IMR-90 (cell line): ENCODE measurements around the gene FRAS1. TPM values are rescaled to one million over a fixed set of nuclear protein-coding genes. Genes with fewer than 3 reads are reported as not detected.

Source experiments
- ATAC-seq: fragments of 200-7000 bp; cut with Tn5 transposase; 2 replicates; pipeline ENCODE4 v1.9.1; 2020; ENCODE audit warnings: low read depth, mild to moderate bottlenecking, moderate library complexity
- BruUV-seq: library from RNA; stranded (reverse); fragments of 400-500 nt; replicated peaks from 2 replicates; lab custom pipeline; 2021; lab: Mats Ljungman, UMichigan
- CTCF ChIA-PET: fragments of 300-600 bp; formaldehyde crosslinking; extraction: SDS; loops from one replicate; lab custom pipeline; 2021; ENCODE audit warnings: antibody characterized with exemption; lab: Yijun Ruan, JAX
- POLR2A ChIA-PET: fragments of 300-600 bp; sonication (Branson Sonifier 250); formaldehyde crosslinking; loops from one replicate; lab custom pipeline; 2022; ENCODE audit warnings: antibody characterized with exemption; ENCODE audit not compliant: unreplicated experiment; lab: Charles Lee
- DNase-seq: peaks from one replicate; pipeline ENCODE4 v3.0.0; 2013
- H2AFZ ChIP-seq: replicated peaks from 2 replicates; pipeline ENCODE3; 2013; ENCODE audit warnings: low read length, mild to moderate bottlenecking; ENCODE audit not compliant: poor library complexity
- H2AK5ac ChIP-seq: 2 replicates; pipeline ENCODE4 v1.6.1; 2013; ENCODE audit warnings: low read depth, low read length, inconsistent platforms
- H2AK9ac ChIP-seq: replicated peaks from 2 replicates; pipeline ENCODE3; 2013; ENCODE audit warnings: mild to moderate bottlenecking, low read depth, low read length, moderate library complexity; ENCODE audit not compliant: poor library complexity
- H2BK120ac ChIP-seq: 2 replicates; pipeline ENCODE4 v1.6.1; 2013; ENCODE audit warnings: low read depth, low read length, inconsistent platforms
- H2BK15ac ChIP-seq: 3 replicates; pipeline ENCODE4 v1.6.1; 2013; ENCODE audit warnings: low read depth, low read length, inconsistent platforms
- H2BK20ac ChIP-seq: 2 replicates; pipeline ENCODE4 v1.6.1; 2013; ENCODE audit warnings: low read depth, mild to moderate bottlenecking, inconsistent platforms, low read length, moderate library complexity
- H2BK5ac ChIP-seq: 2 replicates; pipeline ENCODE4 v1.6.1; 2013; ENCODE audit warnings: mild to moderate bottlenecking, low read depth, low read length, inconsistent platforms; ENCODE audit not compliant: poor library complexity, severe bottlenecking
- H3K14ac ChIP-seq: replicated peaks from 2 replicates; pipeline ENCODE4 v1.6.1; 2013; ENCODE audit warnings: low read depth, low read length, inconsistent platforms
- H3K18ac ChIP-seq: 2 replicates; pipeline ENCODE4 v1.6.1; 2013; ENCODE audit warnings: low read depth, low read length, control low read depth
- H3K23ac ChIP-seq: 2 replicates; pipeline ENCODE4 v1.6.1; 2013; ENCODE audit warnings: low read depth, low read length, inconsistent platforms
- H3K27ac ChIP-seq: 2 replicates; pipeline ENCODE4 v1.5.1; 2013; ENCODE audit warnings: mild to moderate bottlenecking, control low read depth, low read length; ENCODE audit not compliant: insufficient read depth
- H3K27me3 ChIP-seq: 2 replicates; pipeline ENCODE4 v1.6.1; 2013; ENCODE audit warnings: low read length; ENCODE audit not compliant: control insufficient read depth, insufficient read depth
- H3K36me3 ChIP-seq: 2 replicates; pipeline ENCODE4 v1.6.1; 2013; ENCODE audit warnings: low read length, mixed read lengths; ENCODE audit not compliant: control insufficient read depth, insufficient read depth
- H3K4ac ChIP-seq: 2 replicates; pipeline ENCODE4 v1.6.1; 2013; ENCODE audit warnings: low read depth, low read length, inconsistent platforms
- H3K4me1 ChIP-seq: 2 replicates; pipeline ENCODE4 v1.6.1; 2013; ENCODE audit warnings: low read length, mixed read lengths; ENCODE audit not compliant: control insufficient read depth, insufficient read depth
- H3K4me2 ChIP-seq: 2 replicates; pipeline ENCODE4 v1.6.1; 2013; ENCODE audit warnings: low read depth, mild to moderate bottlenecking, control low read depth, low read length, moderate library complexity
- H3K4me3 ChIP-seq: 2 replicates; pipeline ENCODE4 v1.5.1; 2013; ENCODE audit warnings: low read depth, mild to moderate bottlenecking, control low read depth, low read length, moderate library complexity; ENCODE audit not compliant: insufficient read depth
- H3K56ac ChIP-seq: 2 replicates; pipeline ENCODE4 v1.6.1; 2013; ENCODE audit warnings: low read length, inconsistent platforms; ENCODE audit not compliant: insufficient read depth; ENCODE audit errors: extremely low read depth
- H3K79me1 ChIP-seq, 2 experiments: 2 replicates each; pipeline ENCODE4 v1.6.1; 2013; ENCODE audit warnings: low read length in 2 of 2, inconsistent platforms in 1 of 2, low read depth in 1 of 2
- H3K9ac ChIP-seq: 2 replicates; pipeline ENCODE4 v1.6.1; 2013; ENCODE audit warnings: low read depth, low read length, control low read depth
- H3K9me1 ChIP-seq: 2 replicates; pipeline ENCODE4 v1.6.1; 2013; ENCODE audit warnings: low read length, inconsistent platforms; ENCODE audit not compliant: insufficient read depth
- H3K9me3 ChIP-seq: 2 replicates; pipeline ENCODE4 v1.6.1; 2013; ENCODE audit warnings: low read length; ENCODE audit not compliant: control insufficient read depth, insufficient read depth
- H4K20me1 ChIP-seq: 2 replicates; pipeline ENCODE4 v1.6.1; 2013; ENCODE audit warnings: low read length, inconsistent platforms; ENCODE audit not compliant: insufficient read depth
- H4K5ac ChIP-seq: 2 replicates; pipeline ENCODE4 v1.6.1; 2013; ENCODE audit warnings: mild to moderate bottlenecking, low read depth, low read length, control low read depth
- H4K8ac ChIP-seq, 2 experiments: 2 replicates each; pipeline ENCODE4 v1.6.1; 2013; ENCODE audit warnings: low read depth in 2 of 2, low read length in 2 of 2, control low read depth in 1 of 2, inconsistent platforms in 1 of 2
- H4K91ac ChIP-seq: 2 replicates; pipeline ENCODE4 v1.6.1; 2013; ENCODE audit warnings: low read depth, low read length, inconsistent platforms; ENCODE audit not compliant: insufficient read depth
- BHLHE40 ChIP-seq: fragments of 150-350 bp; IDR thresholded peaks from 2 replicates; pipeline ENCODE4 v1.6.1; 2016; ENCODE audit warnings: mild to moderate bottlenecking, low read depth, low read length
- CEBPB ChIP-seq: IDR thresholded peaks from 2 replicates; pipeline ENCODE4 v1.6.1; 2012; ENCODE audit warnings: low read depth, low read length, improper control_type of control experiment
- CHD1 ChIP-seq: IDR thresholded peaks from 2 replicates; pipeline ENCODE4 v1.6.1; 2012; ENCODE audit warnings: low read depth, low read length, improper control_type of control experiment
- CTCF ChIP-seq: conservative IDR thresholded peaks from 2 replicates; pipeline ENCODE4 v1.5.1; 2012; ENCODE audit warnings: mild to moderate bottlenecking, low read depth, low read length, improper control_type of control experiment
- ELK1 ChIP-seq: fragments of 150-350 bp; IDR thresholded peaks from 2 replicates; pipeline ENCODE4 v1.6.1; 2016; ENCODE audit warnings: low read depth, mild to moderate bottlenecking, low read length, moderate library complexity, borderline replicate concordance
- FOS ChIP-seq: fragments of 150-350 bp; IDR thresholded peaks from 2 replicates; pipeline ENCODE4 v1.6.1; 2016; ENCODE audit warnings: low read depth, low read length
- MAFK ChIP-seq: IDR thresholded peaks from 2 replicates; pipeline ENCODE4 v1.6.1; 2012; ENCODE audit warnings: low read depth, low read length, improper control_type of control experiment
- MAZ ChIP-seq: IDR thresholded peaks from 2 replicates; pipeline ENCODE4 v1.6.1; 2012; ENCODE audit warnings: low read depth, mild to moderate bottlenecking, low read length, improper control_type of control experiment, moderate library complexity, borderline replicate concordance
- MXI1 ChIP-seq: IDR thresholded peaks from 2 replicates; pipeline ENCODE4 v1.6.1; 2012; ENCODE audit warnings: low read depth, mild to moderate bottlenecking, low read length, moderate library complexity, borderline replicate concordance
- NFE2L2 ChIP-seq: fragments of 150-350 bp; IDR thresholded peaks from 2 replicates; pipeline ENCODE4 v1.6.1; 2016; ENCODE audit warnings: low read depth, mild to moderate bottlenecking, low read length
- POLR2A ChIP-seq: IDR thresholded peaks from 2 replicates; pipeline ENCODE4 v1.6.1; 2012; ENCODE audit warnings: mild to moderate bottlenecking, low read depth, low read length
- RAD21 ChIP-seq: IDR thresholded peaks from 2 replicates; pipeline ENCODE4 v1.6.1; 2012; ENCODE audit warnings: low read length, improper control_type of control experiment
- RCOR1 ChIP-seq: IDR thresholded peaks from 2 replicates; pipeline ENCODE4 v1.6.1; 2012; ENCODE audit warnings: mild to moderate bottlenecking, low read length, improper control_type of control experiment; ENCODE audit not compliant: insufficient replicate concordance
- RFX5 ChIP-seq: IDR thresholded peaks from 2 replicates; pipeline ENCODE4 v1.8.0; 2012; ENCODE audit warnings: low read depth, mild to moderate bottlenecking, low read length, moderate library complexity
- SMC3 ChIP-seq: fragments of 150-350 bp; IDR thresholded peaks from 2 replicates; pipeline ENCODE4 v1.6.1; 2016; ENCODE audit warnings: low read depth, mild to moderate bottlenecking, antibody characterized with exemption, low read length, moderate library complexity
- USF2 ChIP-seq: fragments of 150-350 bp; IDR thresholded peaks from 2 replicates; pipeline ENCODE4 v1.6.1; 2017; ENCODE audit warnings: mild to moderate bottlenecking, antibody characterized with exemption, low read length, low read depth
- dilution Hi-C: fragments of 300-500 bp; cut with HindIII; formaldehyde crosslinking; loops from one replicate; pipeline ENCODE4 v1.14.3; 2018; ENCODE audit warnings: low sequenced_read_pairs; ENCODE audit not compliant: unreplicated experiment
- in situ Hi-C: fragments of 300-500 bp; cut with MboI; formaldehyde crosslinking; loops from 3 replicates; pipeline ENCODE4 v1.14.3; 2019; ENCODE audit warnings: low sequenced_read_pairs, inconsistent platforms, mixed read lengths
- intact Hi-C: fragments of 100-400 bp; cut with micrococcal nuclease; formaldehyde crosslinking; loops from 2 replicates; pipeline ENCODE4 v1.10.0; 2022
- polyA plus RNA-seq, 3 experiments: library from polyadenylated mRNA; depleted of rRNA; stranded (reverse); fragments of >200 nt; gene quantifications; 2 replicates each; pipeline ENCODE4 v1.2.3, GENCODE V29; 2012; ENCODE audit warnings: low replicate concordance in 1 of 3
- total RNA-seq: library from RNA; depleted of rRNA; stranded (reverse); fragments of >200 nt; gene quantifications from 2 replicates; pipeline ENCODE4 v1.2.3, GENCODE V29; 2012

FRAS1 gene
- total and polyA plus RNA-seq, 2 of the 4 experiments (the other 2 are of a cell fraction), result under 0.01 to 0.03 TPM

GRCh38 chr4:78166622-78167021 lies 109.5 kb downstream of the FRAS1 start:
- Histone ChIP-seq H3K14ac (no peak overlapping the region), H3K79me1 (no peaks in the 10 kb centered on the region), H3K18ac (no peak overlapping the region), H3K4me3 (no peak overlapping the region), H3K4me2 (no peak overlapping the region), H2BK120ac (no peak overlapping the region), H3K27me3 (no peaks in the 10 kb centered on the region), H4K91ac (no peak overlapping the region), H4K5ac (no peak overlapping the region), H4K8ac (no peak overlapping the region), H2BK5ac (no peak overlapping the region), H2AK5ac (no peak overlapping the region), H4K20me1 (no peaks in the 10 kb centered on the region), H3K27ac (no peak overlapping the region), H3K23ac (no peak overlapping the region), H3K9me3 (no peaks in the 10 kb centered on the region), H2BK15ac (no peak overlapping the region), H3K4ac (no peak overlapping the region), H3K9me1 (no peaks in the 10 kb centered on the region), H3K9ac (no peak overlapping the region), H3K56ac (no peak overlapping the region), H2AFZ (no peak overlapping the region), H2AK9ac (no peak overlapping the region), H3K36me3 (no peaks in the 10 kb centered on the region), H2BK20ac (no peak overlapping the region), H3K4me1 (no peaks in the 10 kb centered on the region)
- DNase-seq (no peak), ATAC-seq (no peak)
- in situ Hi-C loops (no loop called here), dilution Hi-C loops (no loop called here), intact Hi-C loops (no loop called here)
- no TSS peak for BruUV-seq
- ChIA-PET POLR2A (no interaction called here), CTCF (no interaction called here)
- no peak for TF ChIP-seq POLR2A
- TF ChIP-seq ELK1, result no peak
- no peak for TF ChIP-seq RCOR1
- no peak for TF ChIP-seq NFE2L2
- no peak for TF ChIP-seq RAD21
- no peak for TF ChIP-seq FOS
- TF ChIP-seq SMC3, result no peak
- no peak for TF ChIP-seq MAZ
- TF ChIP-seq CTCF, result no peak
- TF ChIP-seq RFX5, result no peak
- TF ChIP-seq MXI1, result no peak
- TF ChIP-seq CEBPB, result no peak
- TF ChIP-seq MAFK, result no peak
- no peak for TF ChIP-seq USF2
- TF ChIP-seq BHLHE40, result no peak
- TF ChIP-seq CHD1, result no peak
